ENCODE measurements around the gene ALPG.
"Not testable (repeated sequence)": the region's sequence is repeated elsewhere in the genome, so short reads cannot be mapped to it uniquely, and the experiment has no call there.

ALPG gene

DNA sequence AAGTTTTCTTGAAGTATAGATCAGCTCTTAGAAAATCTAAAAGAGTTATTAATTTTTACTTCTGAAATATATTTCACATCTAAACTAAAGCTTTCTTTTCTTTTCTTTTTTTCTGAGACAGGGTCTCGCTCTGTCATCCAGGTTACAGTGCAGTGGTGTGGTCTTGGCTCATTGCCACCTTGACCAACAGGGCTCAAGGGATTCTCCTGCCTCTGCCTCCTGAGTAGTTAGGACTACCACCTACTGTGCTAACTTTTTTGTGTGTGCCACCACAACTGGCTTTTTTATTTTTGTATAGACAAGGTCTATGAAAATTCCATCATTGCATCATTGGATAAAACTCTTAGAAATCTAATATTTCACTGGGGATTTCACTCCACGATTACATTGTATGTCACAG is 10.0 kb upstream of the ALPG start:
- DNase-seq (ENCODE audit: low read depth in 2 of 2): no peak

- DNase-seq (ENCODE audit: low read depth in 2 of 2): no peak
Measured at GRCh38 chr2:232398293-232399034, 8.2 kb upstream of the ALPG start.

- no peak for DNase-seq (ENCODE audit: low read depth in 2 of 2)
Measured at GRCh38 chr2:232400256-232401015, 6.2 kb upstream of the ALPG start.

DNA sequence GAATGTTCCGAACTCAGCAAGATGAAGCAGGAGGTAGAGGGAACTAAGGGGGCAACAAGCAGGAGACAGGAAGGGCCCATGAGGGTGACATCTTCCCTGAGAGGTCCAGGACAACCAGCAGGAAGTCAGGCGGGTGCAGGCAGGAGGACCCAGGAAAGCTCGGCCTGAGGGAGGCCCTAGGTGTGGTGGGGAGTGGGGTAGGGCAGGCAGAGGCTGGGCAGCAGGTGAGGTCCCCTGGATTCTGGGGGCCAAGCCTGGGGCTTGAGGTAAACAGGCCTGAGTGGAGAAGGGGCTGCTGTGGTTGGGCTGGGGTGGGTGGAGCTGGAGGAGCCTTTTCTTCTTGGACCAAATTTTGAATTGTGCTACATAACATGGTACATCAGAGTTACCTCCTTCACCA is 4.1 kb upstream of the ALPG start:
- no peak for DNase-seq (ENCODE audit: low read depth in 2 of 2)

- DNase-seq (ENCODE audit: low read depth in 2 of 2): no peak
Measured at GRCh38 chr2:232405943-232406510, 617 bp upstream of the ALPG start.

DNA sequence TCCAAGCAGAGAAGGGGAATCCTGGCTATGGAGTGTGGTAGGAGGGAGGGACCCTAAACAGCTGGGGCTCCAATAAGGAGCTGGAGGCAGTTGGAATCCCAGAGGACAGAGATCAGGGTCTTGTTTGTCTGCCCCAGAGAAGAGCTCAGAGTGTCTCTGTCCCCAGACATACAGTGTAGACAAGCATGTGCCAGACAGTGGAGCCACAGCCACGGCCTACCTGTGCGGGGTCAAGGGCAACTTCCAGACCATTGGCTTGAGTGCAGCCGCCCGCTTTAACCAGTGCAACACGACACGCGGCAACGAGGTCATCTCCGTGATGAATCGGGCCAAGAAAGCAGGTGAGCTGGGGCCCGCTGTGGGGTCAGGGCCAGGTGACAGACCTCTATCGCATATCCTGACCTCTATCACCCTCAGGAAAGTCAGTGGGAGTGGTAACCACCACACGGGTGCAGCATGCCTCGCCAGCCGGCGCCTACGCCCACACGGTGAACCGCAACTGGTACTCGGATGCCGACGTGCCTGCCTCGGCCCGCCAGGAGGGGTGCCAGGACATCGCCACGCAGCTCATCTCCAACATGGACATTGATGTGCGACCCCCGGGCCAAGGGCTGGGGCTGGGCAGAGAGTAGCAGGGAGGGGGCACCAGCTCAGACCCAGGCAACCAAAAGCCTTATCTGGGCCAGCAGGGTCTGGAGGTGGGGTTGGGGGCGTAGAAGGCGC is 945 bp downstream of the ALPG start:
- DNase-seq (ENCODE audit: low read depth in 2 of 2): not testable (repeated sequence)

- not testable (repeated sequence) for DNase-seq (ENCODE audit: low read depth in 2 of 2)
Measured at GRCh38 chr2:232408269-232408668, 1.6 kb downstream of the ALPG start.

GRCh38 chr2:232409617-232410016 is 3.0 kb downstream of the ALPG start:
- not testable (repeated sequence) for DNase-seq (ENCODE audit: low read depth in 2 of 2)

GRCh38 chr2:232410238-232410900 is 3.7 kb downstream of the ALPG start:
- no peak for DNase-seq (ENCODE audit: low read depth in 2 of 2)

GRCh38 chr2:232411901-232412629 is 5.4 kb downstream of the ALPG start:
- DNase-seq (ENCODE audit: low read depth in 2 of 2): no peak

- no peak for DNase-seq (ENCODE audit: low read depth in 2 of 2)
Measured at GRCh38 chr2:232412986-232413385, 6.3 kb downstream of the ALPG start.

DNA sequence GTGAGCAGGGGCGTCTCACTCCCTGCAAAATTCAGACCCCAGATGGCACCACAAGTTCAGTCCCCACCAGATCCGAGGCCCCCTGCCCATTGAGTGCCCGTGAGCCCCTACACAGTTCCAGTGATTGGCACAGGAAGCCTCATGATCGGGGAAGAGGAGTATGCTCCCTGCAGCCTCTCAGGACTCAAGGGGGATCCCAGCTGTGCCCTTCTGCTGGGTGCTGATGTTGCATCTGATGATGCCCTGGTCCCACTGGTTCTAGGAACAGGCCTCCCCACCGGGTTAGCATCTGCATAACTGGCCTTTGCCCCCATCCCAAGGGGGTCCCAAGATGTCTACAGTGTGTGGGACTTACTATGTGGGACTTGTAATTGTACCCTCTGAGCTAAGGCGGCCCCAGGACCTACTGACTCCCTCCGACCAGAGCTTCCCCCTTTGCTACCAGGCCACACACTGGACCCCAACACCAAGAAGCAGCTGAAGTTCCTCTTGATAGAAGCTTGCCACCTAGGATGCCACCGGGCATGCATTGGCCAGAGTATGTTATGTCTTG is 8.6 kb downstream of the ALPG start:
- DNase-seq (ENCODE audit: low read depth in 2 of 2): no peak

GRCh38 chr2:232415736-232416520 is 9.3 kb downstream of the ALPG start:
- DNase-seq (ENCODE audit: low read depth in 2 of 2): no peak

DNA sequence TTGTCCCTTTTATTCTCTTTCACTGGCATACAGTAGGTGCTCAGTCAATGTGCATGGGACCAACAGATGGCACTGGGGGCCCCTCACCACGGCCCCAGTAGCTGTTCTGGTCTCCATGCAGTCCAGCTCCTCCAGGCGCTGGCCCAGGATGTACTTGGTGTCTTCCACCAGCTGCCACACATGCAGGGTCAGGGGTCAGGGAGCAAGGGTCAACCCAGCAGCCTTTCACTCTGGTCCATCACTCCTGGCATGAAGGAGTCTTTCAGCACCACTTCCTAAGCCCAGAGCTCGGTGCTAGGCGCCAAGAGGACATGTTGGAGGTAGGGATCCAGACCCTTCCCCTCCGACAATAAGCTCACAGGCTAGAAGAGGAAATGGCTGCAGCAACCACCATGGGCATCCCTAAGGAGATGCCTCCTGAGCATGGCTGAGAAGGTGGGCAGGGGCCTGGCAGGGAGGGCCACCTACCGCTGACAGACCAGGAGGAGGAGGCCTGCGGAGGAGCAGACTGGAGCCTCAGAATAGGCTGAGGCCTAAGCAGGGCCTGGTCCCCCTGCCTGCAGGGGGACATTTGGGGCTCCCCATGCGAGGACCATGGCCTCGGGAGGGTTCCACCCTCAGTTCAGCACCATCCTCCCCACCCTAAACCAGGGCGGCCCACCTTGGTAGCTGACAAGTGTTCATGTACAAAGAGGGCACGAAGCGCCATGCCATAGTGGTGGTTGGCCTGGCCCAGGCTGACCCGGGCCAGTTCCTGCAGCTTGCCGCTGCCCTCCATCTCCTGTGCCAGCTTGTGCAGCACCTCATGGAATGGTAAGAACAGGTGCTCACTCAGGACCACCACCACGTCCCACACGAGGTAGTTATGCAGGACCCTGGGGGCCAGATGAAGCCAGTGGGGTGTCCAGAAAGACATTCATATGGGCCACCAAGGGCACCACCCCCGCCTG is 10.2 kb downstream of the ALPG start:
- DNase-seq (ENCODE audit: low read depth in 2 of 2): no peak

- no peak for DNase-seq (ENCODE audit: low read depth in 2 of 2)
Measured at GRCh38 chr2:232417489-232417888, 10.8 kb downstream of the ALPG start.

- no peak for DNase-seq (ENCODE audit: low read depth in 2 of 2)
Measured at GRCh38 chr2:232418056-232418455, 11.4 kb downstream of the ALPG start.

DNA sequence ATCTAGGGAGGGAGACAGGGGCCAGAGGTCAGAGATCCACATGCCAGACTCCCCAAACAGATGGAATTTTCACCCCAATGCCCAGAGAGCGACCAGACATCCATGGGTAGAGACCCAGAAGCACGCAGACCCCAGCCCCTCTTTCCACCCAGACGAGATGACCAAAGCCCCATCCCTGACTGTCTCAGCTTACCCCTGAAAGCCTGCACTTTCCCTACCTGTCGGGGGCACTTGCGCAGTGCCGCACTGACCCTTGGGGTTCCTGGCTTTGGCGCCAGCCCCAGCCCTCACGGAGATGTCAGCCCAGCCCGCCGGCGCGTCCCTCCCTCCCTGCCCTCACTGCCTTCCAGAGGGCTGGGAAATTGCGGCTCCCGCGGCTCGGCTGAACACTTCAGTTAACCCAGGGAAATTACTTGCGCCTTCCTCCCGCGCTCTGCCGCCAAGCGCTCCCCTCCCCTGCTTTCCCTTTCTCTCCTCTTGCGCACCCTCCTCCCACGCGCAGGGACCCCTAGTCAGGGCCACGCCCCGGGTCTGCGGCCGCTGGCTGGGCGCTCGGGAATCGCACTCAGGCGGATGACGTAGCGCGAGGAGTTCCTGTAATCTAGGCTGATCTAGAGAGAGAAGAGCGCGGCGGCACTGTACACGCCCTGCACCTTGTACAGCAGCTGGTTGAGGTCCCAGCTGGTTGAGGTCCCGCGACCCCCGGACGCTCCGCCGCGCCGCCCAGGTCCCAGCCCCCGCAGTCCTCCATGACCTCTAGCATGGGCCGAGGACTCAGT is 12.0 kb downstream of the ALPG start:
- no peak for DNase-seq (ENCODE audit: low read depth in 2 of 2)
